Prostate gland (tissue), 2 donors: ENCODE measurements around the gene COL4A3.

Experiments used
- POLR2A ChIP-seq: fragments of 450-650 bp; IDR thresholded peaks from one replicate; pipeline ENCODE4 v1.6.1; 2016; ENCODE audit warnings: antibody characterized with exemption, mild to moderate bottlenecking
- POLR2AphosphoS5 ChIP-seq: sonication (generic); formaldehyde crosslinking; IDR thresholded peaks from one replicate; pipeline ENCODE4 v1.6.1; 2017; ENCODE audit warnings: antibody characterized with exemption
- TF ChIP-seq, protein P1 (sequence below), 4 experiments: fragments of 200-600 bp in 2 of 4; fragments of 450-650 bp in 2 of 4; sonication (generic) in 2 of 4; IDR thresholded peaks; 1 replicate in 3 of 4; 2 replicates in 1 of 4; pipeline ENCODE4 v1.5.1; 2016 to 2019; ENCODE audit warnings: antibody characterized with exemption in 4 of 4, mild to moderate bottlenecking in 2 of 4, moderate library complexity in 2 of 4

GRCh38 chr2:227339098-227339599, 174.7 kb downstream of the COL4A3 start:
- TF ChIP-seq POLR2A, result no peak
- TF ChIP-seq, protein P1, sequence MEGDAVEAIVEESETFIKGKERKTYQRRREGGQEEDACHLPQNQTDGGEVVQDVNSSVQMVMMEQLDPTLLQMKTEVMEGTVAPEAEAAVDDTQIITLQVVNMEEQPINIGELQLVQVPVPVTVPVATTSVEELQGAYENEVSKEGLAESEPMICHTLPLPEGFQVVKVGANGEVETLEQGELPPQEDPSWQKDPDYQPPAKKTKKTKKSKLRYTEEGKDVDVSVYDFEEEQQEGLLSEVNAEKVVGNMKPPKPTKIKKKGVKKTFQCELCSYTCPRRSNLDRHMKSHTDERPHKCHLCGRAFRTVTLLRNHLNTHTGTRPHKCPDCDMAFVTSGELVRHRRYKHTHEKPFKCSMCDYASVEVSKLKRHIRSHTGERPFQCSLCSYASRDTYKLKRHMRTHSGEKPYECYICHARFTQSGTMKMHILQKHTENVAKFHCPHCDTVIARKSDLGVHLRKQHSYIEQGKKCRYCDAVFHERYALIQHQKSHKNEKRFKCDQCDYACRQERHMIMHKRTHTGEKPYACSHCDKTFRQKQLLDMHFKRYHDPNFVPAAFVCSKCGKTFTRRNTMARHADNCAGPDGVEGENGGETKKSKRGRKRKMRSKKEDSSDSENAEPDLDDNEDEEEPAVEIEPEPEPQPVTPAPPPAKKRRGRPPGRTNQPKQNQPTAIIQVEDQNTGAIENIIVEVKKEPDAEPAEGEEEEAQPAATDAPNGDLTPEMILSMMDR (IDR thresholded peaks at IDR 0.05), result no peak
- no peak for TF ChIP-seq POLR2AphosphoS5
